Thyroid gland (tissue), 4 donors: ENCODE data around the gene CCDC85C. TPM values are rescaled to one million over a fixed set of nuclear protein-coding genes. Genes with fewer than 3 reads are reported as not detected.

Source experiments
- DNase-seq, 2 donors: peaks; one replicate each; pipeline ENCODE4 v3.0.0-alpha.2; 2019
- H3K27ac ChIP-seq, 3 donors: fragments of 200-600 bp; sonication (generic); 1 replicate in 2 of 3; 2 replicates in 1 of 3; pipeline ENCODE4 v1.5.1; 2016 to 2019; ENCODE audit warnings: mild to moderate bottlenecking in 1 of 3, moderate library complexity in 1 of 3
- H3K27me3 ChIP-seq: fragments of 200-600 bp; sonication (generic); one replicate; pipeline ENCODE4 v1.5.1; 2019
- H3K36me3 ChIP-seq, 2 donors: fragments of 200-600 bp; sonication (generic); one replicate each; pipeline ENCODE4 v1.5.1; 2016 to 2019
- H3K4me1 ChIP-seq, 2 donors: fragments of 200-600 bp; sonication (generic); one replicate each; pipeline ENCODE4 v1.5.1; 2017 to 2019
- H3K4me3 ChIP-seq, 3 donors: fragments of 200-600 bp; sonication (generic); replicated peaks in 1 of 3; 1 replicate in 2 of 3; 2 replicates in 1 of 3; pipeline ENCODE4 v1.5.1; 2016; ENCODE audit warnings: mild to moderate bottlenecking in 1 of 3
- H3K9me3 ChIP-seq: fragments of 200-600 bp; sonication (generic); one replicate; pipeline ENCODE4 v1.5.1; 2017
- POLR2A ChIP-seq, 2 donors: fragments of 450-650 bp; IDR thresholded peaks; one replicate each; pipeline ENCODE4 v1.6.1; 2017; ENCODE audit warnings: antibody characterized with exemption in 2 of 2, mild to moderate bottlenecking in 2 of 2, moderate library complexity in 1 of 2
- WGBS, 2 donors: methylation state at CpG; one replicate each; pipeline ENCODE4 v1.1.5; 2017; 5-methylcytosine and 5-hydroxymethylcytosine counted together
- intact Hi-C: fragments of 100-400 bp; cut with DNase I; formaldehyde crosslinking; loops from one replicate; pipeline ENCODE4 v1.15.1; 2023
- total RNA-seq, 4 donors: library from RNA; depleted of rRNA; stranded (reverse); fragments of >200 nt; gene quantifications; one replicate each; pipeline ENCODE4 v1.2.3, GENCODE V29; 2016
- TF ChIP-seq, protein P1 (sequence below), 6 experiments: fragments of 200-600 bp in 3 of 6; fragments of 450-650 bp in 3 of 6; sonication (generic) in 3 of 6; IDR thresholded peaks; one replicate each; pipeline ENCODE4 v1.5.1; 2016 to 2019; ENCODE audit warnings: antibody characterized with exemption in 6 of 6, mild to moderate bottlenecking in 2 of 6, inconsistent platforms in 1 of 6, moderate library complexity in 1 of 6

The CCDC85C gene
- total RNA-seq, 4 donors from 2014 or later, result 8.6 to 28.3 (median 17.3) TPM

DNA sequence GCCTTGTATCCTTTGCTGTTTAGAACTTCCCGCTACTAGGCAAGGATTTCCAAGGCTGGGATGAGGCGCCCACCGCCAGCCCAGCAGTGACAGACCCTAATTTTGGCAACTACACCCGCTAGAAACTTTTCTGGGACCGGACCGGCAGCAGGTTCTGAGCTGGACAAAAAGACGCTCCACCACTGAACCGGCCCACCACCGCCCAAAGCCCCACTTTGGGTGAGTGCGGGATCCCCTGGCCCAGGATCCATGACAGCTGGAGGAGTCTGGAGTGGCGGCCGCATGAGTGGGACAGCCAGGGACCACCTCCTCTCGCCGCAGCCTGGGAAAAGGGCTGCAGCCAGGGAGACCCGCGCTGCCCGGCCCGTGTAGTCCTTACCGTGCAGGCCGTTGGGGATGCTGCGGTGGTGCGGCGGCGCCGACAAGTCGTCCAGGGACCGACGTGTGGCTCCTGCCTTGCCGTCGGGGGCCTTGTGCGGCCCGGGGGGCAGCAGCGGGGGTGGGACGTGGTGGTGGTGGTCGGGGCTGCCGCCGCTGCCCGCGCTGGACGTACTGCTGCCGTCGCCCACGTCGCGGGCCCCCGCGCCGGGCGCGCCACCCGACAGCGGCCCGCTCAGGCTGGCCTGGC is 1.1 kb downstream of the CCDC85C start:
- Histone ChIP-seq H3K36me3 (no peaks in the 10 kb centered on the region), H3K9me3 (no peaks in the 10 kb centered on the region), H3K27me3 (no peaks in the 10 kb centered on the region), H3K4me3 (peak overlapping the region; percentile 4 to 45 (median 6)), H3K4me1 (peaks cover 24 to 48% of the 10 kb centered on the region in 2 donors), H3K27ac (peak overlapping the region; percentile 45 to 88 (median 77))
- peak in 1 of 2 donors; percentile 19 for DNase-seq
- WGBS, 2 donors, result 36% methylated on average over 16 of the region's 53 CpGs; no CpG with 5 or more reads in 1 of the 2 donors
- TF ChIP-seq POLR2A (IDR thresholded peaks at IDR 0.05), result no peak
- TF ChIP-seq, protein P1, sequence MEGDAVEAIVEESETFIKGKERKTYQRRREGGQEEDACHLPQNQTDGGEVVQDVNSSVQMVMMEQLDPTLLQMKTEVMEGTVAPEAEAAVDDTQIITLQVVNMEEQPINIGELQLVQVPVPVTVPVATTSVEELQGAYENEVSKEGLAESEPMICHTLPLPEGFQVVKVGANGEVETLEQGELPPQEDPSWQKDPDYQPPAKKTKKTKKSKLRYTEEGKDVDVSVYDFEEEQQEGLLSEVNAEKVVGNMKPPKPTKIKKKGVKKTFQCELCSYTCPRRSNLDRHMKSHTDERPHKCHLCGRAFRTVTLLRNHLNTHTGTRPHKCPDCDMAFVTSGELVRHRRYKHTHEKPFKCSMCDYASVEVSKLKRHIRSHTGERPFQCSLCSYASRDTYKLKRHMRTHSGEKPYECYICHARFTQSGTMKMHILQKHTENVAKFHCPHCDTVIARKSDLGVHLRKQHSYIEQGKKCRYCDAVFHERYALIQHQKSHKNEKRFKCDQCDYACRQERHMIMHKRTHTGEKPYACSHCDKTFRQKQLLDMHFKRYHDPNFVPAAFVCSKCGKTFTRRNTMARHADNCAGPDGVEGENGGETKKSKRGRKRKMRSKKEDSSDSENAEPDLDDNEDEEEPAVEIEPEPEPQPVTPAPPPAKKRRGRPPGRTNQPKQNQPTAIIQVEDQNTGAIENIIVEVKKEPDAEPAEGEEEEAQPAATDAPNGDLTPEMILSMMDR (IDR thresholded peaks at IDR 0.05), result no peak
- intact Hi-C loops, result loop anchor here (10.0 kb wide), 1 partner anchor 82 kb away; the partner anchor contains the start of gene CYP46A1

DNA sequence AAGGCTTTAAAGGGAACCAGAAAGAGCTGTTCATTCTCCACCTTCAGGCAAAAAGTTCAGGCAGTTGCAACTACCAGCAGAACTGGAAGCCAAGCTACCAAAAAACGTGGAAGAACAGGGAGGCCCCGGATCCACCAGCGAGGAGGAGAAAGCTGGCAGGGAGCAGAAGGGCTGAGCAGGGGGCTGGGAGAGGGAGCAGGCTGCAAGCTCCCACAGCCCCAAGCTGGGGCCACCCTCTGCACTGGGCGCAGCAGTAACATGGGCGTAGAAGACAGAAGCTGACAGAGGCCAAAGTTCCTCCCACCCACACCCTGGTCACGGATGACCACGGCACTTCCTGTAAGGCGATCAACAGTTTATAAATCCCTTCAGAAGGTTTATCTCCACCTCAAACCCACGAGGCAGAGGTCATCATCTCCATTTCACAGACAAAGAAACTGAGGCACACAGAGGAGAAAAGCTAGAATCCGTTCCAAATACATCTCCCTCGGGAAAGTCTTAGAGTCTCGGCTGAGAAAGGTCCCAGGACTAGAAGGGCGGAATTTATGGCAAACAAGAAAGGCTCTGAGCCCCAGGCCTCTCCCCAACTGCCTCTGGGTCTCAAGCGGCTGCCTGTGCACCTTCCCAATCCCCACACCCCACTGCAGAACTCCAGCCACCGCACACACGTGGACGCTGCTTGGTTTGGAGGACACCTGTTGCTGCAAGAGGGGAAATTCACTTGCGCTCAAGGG is 1.8 kb downstream of the CCDC85C start:
- DNase-seq, result peak; percentile 66 to 78
- Histone ChIP-seq H3K4me1 (peaks cover 24 to 48% of the 10 kb centered on the region in 2 donors), H3K36me3 (no peaks in the 10 kb centered on the region), H3K27ac (peak overlapping the region; percentile 77 to 88 (median 87)), H3K9me3 (no peaks in the 10 kb centered on the region), H3K27me3 (no peaks in the 10 kb centered on the region), H3K4me3 (peak overlapping the region in 2 of 3 donors; percentile 6 to 45)
- WGBS, 2 donors, result 21 to 31% methylated on average over 13 to 18 of the region's 18 CpGs
- intact Hi-C loops, result loop anchor here (10.0 kb wide), 1 partner anchor 83 kb away; the partner anchor contains the start of gene CYP46A1
- TF ChIP-seq POLR2A (IDR thresholded peaks at IDR 0.05), result no peak
- TF ChIP-seq, protein P1 (IDR thresholded peaks at IDR 0.05), result peak in 1 of 6 experiments; percentile 6

DNA sequence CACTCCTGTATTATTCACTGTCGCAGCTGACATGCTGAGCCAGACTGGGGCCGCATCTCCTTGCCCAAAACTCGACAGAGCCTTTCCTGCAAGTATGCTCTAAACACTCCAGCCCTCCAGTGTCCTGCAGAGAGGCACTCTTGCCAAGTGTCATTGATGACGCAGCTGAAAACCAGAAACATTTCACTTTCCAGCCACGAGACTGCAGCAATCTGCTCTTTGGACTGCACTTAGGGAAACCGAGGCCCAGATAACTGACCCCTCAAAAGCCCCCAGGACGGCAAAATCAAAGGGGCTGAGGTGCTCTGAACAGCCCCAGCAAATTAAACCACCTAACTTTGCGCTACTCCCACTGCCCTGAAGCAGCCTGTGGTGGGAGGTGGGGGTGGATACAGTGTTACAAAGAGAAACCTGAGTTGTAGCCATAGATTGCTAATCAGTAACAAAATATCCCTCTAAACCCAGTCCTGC is 2.6 kb downstream of the CCDC85C start:
- Histone ChIP-seq H3K27me3 (no peaks in the 10 kb centered on the region), H3K27ac (peak overlapping the region; percentile 77 to 88 (median 87)), H3K36me3 (no peaks in the 10 kb centered on the region), H3K9me3 (no peaks in the 10 kb centered on the region), H3K4me1 (peaks cover 31 to 56% of the 10 kb centered on the region in 2 donors), H3K4me3 (no peak overlapping the region)
- peak; percentile 86 to 87 for DNase-seq
- 33 to 42% methylated on average over 8 of the region's 8 CpGs for WGBS, 2 donors
- peak in 1 of 2 donors; percentile 66 for TF ChIP-seq POLR2A (IDR thresholded peaks at IDR 0.05)
- TF ChIP-seq, protein P1 (IDR thresholded peaks at IDR 0.05), result peak in 2 of 6 experiments; percentile 3 to 15
- intact Hi-C loops, result loop anchor here (10.0 kb wide), 1 partner anchor 83 kb away; the partner anchor contains the start of gene CYP46A1

- H3K4me3 ChIP-seq, result no peak overlapping the region
- peaks cover 41 to 66% of the 10 kb centered on the region in 2 donors for H3K4me1 ChIP-seq
- H3K36me3 ChIP-seq, result no peaks in the 10 kb centered on the region
- DNase-seq, result no peak
- H3K27ac ChIP-seq, result peak overlapping the region; percentile 77 to 88 (median 87)
- intact Hi-C loops, result loop anchor here (10.0 kb wide), 1 partner anchor 84 kb away; the partner anchor contains the start of gene CYP46A1
- WGBS, 2 donors, result 86 to 97% methylated on average over 3 of the region's 3 CpGs
- TF ChIP-seq POLR2A (IDR thresholded peaks at IDR 0.05), result no peak
- H3K9me3 ChIP-seq, result no peaks in the 10 kb centered on the region
- H3K27me3 ChIP-seq, result no peaks in the 10 kb centered on the region
These were observed 3.6 kb downstream of the CCDC85C start for GRCh38 chr14:99600232-99600888.

GRCh38 chr14:99599393-99599792 is 4.6 kb downstream of the CCDC85C start:
- H3K9me3 ChIP-seq, result no peaks in the 10 kb centered on the region
- no peaks in the 10 kb centered on the region for H3K27me3 ChIP-seq
- intact Hi-C loops, result no loop called here
- 79 to 83% methylated on average over 6 of the region's 6 CpGs for WGBS, 2 donors
- TF ChIP-seq, protein P1 (IDR thresholded peaks at IDR 0.05), result no peak
- TF ChIP-seq POLR2A (IDR thresholded peaks at IDR 0.05), result no peak
- DNase-seq, result no peak
- H3K27ac ChIP-seq, result peak overlapping the region in 1 of 3 donors; percentile 23
- H3K36me3 ChIP-seq, result no peaks in the 10 kb centered on the region
- no peak overlapping the region for H3K4me3 ChIP-seq
- H3K4me1 ChIP-seq, result peaks cover 50 to 76% of the 10 kb centered on the region in 2 donors
